Peyer's patch (tissue), 4 donors: ENCODE data around the gene ATXN1.
"Not testable (repeated sequence)": the region's sequence is repeated elsewhere in the genome, so short reads cannot be mapped to it uniquely, and the experiment has no call there.

Experiments
- POLR2A ChIP-seq, 2 donors: fragments of 450-650 bp; IDR thresholded peaks; one replicate each; pipeline ENCODE4 v1.5.1; 2017; ENCODE audit warnings: antibody characterized with exemption in 2 of 2, mild to moderate bottlenecking in 2 of 2, moderate library complexity in 2 of 2
- TF ChIP-seq, protein P1 (sequence below), 6 experiments: fragments of 450-650 bp in 4 of 6; fragments of 200-600 bp in 2 of 6; sonication (generic) in 1 of 6; IDR thresholded peaks; one replicate each; pipeline ENCODE4 v1.5.1; 2017 to 2019; ENCODE audit warnings: antibody characterized with exemption in 6 of 6, mild to moderate bottlenecking in 3 of 6, moderate library complexity in 1 of 6

DNA sequence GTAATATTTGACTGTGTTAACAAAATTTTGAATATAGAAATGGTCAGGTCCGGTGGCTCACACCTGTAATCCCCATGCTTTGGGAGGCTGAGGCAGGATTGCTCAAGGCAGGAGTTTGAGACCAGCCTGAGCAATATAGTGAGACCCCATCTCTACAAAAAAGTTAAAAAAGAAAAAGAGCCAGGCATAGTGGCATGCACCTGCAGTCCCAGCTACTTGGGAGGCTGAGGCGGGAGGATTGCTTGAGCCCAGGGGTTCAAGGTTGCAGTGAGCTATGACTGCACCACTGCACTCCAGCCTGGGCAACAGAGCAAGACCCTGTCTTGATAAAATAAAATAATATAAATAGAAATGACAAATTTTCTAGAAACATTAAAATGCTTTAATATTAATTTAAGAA lies 147.8 kb downstream of the ATXN1 start:
- TF ChIP-seq, protein P1, sequence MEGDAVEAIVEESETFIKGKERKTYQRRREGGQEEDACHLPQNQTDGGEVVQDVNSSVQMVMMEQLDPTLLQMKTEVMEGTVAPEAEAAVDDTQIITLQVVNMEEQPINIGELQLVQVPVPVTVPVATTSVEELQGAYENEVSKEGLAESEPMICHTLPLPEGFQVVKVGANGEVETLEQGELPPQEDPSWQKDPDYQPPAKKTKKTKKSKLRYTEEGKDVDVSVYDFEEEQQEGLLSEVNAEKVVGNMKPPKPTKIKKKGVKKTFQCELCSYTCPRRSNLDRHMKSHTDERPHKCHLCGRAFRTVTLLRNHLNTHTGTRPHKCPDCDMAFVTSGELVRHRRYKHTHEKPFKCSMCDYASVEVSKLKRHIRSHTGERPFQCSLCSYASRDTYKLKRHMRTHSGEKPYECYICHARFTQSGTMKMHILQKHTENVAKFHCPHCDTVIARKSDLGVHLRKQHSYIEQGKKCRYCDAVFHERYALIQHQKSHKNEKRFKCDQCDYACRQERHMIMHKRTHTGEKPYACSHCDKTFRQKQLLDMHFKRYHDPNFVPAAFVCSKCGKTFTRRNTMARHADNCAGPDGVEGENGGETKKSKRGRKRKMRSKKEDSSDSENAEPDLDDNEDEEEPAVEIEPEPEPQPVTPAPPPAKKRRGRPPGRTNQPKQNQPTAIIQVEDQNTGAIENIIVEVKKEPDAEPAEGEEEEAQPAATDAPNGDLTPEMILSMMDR (IDR thresholded peaks at IDR 0.05) = not testable (repeated sequence)
- TF ChIP-seq POLR2A (IDR thresholded peaks at IDR 0.05) = not testable (repeated sequence)
